Measurements from ENCODE around the gene CDK5R1. TPM values are rescaled to one million over a fixed set of nuclear protein-coding genes. Genes with fewer than 3 reads are reported as not detected.

The CDK5R1 gene
- polyA plus RNA-seq, 5 donors: 3.0 to 4.6 (median 3.9) TPM

Other genes starting within 250 kb of the CDK5R1 start
- 1 to 10 TPM; 1.3 to 2.1 (median 1.6) TPM for gene RHBDL3, start 221.2 kb upstream of the CDK5R1 start, polyA plus RNA-seq (ENCODE audit: insufficient read depth in 1 of 5, insufficient read length in 5 of 5, low replicate concordance in 1 of 5)
- 10 to 100 TPM; 28.8 to 42.7 (median 31.9) TPM for gene C17orf75, start 144.8 kb upstream of the CDK5R1 start, polyA plus RNA-seq (ENCODE audit: insufficient read depth in 1 of 5, insufficient read length in 5 of 5, low replicate concordance in 1 of 5)
- 100 to 1,000 TPM; 201 to 320 (median 271) TPM for gene ZNF207, start 136.8 kb upstream of the CDK5R1 start, polyA plus RNA-seq (ENCODE audit: insufficient read depth in 1 of 5, insufficient read length in 5 of 5, low replicate concordance in 1 of 5)
- gene PSMD11, start 42.5 kb upstream of the CDK5R1 start, polyA plus RNA-seq (ENCODE audit: insufficient read depth in 1 of 5, insufficient read length in 5 of 5, low replicate concordance in 1 of 5): 10 to 100 TPM; 71.1 to 89.5 (median 78.6) TPM